Measurements from ENCODE around the gene OSBPL7.
"Not testable (repeated sequence)": the region's sequence is repeated elsewhere in the genome, so short reads cannot be mapped to it uniquely, and the experiment has no call there.

OSBPL7 gene

GRCh38 chr17:47803201-47803600, 18.4 kb downstream of the OSBPL7 start:
- no peak for DNase-seq

GRCh38 chr17:47802341-47803022, 19.1 kb downstream of the OSBPL7 start:
- peak; percentile 64 to 69 for DNase-seq

GRCh38 chr17:47801906-47802305, 19.7 kb downstream of the OSBPL7 start:
- no peak for DNase-seq

- DNase-seq: no peak
Observed at GRCh38 chr17:47801176-47801765, 20.3 kb downstream of the OSBPL7 start.

GRCh38 chr17:47800686-47801085, 20.9 kb downstream of the OSBPL7 start:
- no peak for DNase-seq

- DNase-seq: no peak
Observed at GRCh38 chr17:47797797-47798196, 23.8 kb downstream of the OSBPL7 start.

DNA sequence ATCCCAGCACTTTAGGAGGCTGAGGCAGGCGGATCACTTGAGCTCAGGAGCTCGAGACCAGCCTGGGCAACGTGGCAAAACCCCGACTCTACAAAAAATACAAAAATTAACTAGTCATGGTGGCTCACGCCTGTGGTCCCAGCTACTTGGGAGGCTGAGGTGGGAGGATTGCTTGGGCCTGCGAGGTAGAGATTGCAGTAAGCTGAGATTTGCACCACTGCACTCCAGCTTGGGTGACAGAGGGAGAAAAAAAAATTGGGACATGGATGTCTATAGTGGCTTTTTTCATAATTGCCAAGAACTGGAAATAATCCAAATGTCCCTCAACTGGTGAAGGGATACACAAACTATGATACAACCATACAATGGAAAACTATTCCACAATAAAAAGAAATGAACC, 28.6 kb downstream of the OSBPL7 start:
- no peak for DNase-seq

DNA sequence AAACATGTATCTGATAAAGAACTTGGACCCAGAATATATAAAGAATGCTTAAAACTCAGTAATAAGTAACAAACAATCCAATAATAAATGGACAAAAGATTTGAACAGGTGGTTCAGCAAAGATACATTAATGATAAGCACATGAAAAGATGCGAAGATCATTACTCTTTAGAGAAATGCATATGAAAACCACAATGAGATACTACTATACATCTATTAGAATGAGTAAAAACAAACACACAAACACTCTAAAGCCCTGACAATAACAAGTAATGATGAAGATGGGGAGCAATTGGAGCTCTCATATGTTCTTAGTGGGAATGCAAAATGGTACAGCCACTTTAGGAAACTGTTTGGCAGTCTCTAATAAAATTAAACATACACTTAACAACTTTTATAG, 29.1 kb downstream of the OSBPL7 start:
- no peak for DNase-seq

- no peak for DNase-seq
Observed at GRCh38 chr17:47791025-47791424, 30.6 kb downstream of the OSBPL7 start.

GRCh38 chr17:47789611-47790561, 31.7 kb downstream of the OSBPL7 start:
- peak; percentile 65 to 72 for DNase-seq

GRCh38 chr17:47785538-47786123, 36.0 kb downstream of the OSBPL7 start:
- peak; percentile 17 to 29 for DNase-seq

DNA sequence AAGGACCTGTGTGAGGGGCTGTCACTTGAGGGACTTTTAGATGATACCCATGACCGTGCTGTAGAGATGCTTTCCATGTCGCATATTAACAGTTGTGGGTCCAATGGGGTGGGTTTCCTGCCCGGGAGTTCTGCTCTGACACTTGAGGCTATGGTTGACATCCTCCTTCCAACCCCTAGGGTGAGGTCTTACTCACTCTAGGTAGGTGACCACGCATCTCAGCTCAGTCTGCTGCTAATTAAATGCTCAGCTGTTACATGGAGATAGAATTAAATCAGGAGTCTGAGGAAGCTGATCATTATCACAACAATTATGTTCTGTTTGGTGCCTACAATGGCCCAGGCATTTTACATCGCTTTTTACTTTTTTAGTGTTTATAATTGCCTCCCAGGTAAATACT, 40.2 kb downstream of the OSBPL7 start:
- DNase-seq: no peak

DNA sequence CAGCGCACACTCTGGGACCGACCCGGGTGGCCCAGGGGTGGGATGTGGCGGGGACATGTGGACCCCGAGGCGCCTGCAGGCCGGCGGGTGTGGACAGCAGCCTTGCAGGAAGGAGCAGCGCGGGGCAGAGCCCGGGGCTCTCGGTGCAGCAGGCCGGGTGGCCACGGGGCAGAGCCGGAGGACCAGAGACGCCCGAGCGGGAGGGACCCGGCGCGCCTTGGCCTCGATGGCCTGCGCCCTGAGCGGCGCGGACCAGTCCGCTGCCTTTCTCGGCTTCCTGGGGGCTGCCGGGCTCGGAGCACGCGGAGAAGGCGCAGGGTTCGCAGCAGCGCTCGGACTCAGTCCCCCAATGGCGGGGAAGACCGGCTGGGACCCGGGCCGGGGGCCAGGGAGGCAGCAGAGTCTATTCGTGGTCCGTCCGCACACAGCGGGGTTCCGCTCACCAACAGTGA, 43.4 kb downstream of the OSBPL7 start:
- no peak for DNase-seq

GRCh38 chr17:47776330-47777197, 45.0 kb downstream of the OSBPL7 start:
- peak; percentile 21 to 34 for DNase-seq

GRCh38 chr17:47774987-47775580, 46.5 kb downstream of the OSBPL7 start:
- DNase-seq: no peak

- DNase-seq: no peak
Observed at GRCh38 chr17:47774331-47774730, 47.3 kb downstream of the OSBPL7 start.

DNA sequence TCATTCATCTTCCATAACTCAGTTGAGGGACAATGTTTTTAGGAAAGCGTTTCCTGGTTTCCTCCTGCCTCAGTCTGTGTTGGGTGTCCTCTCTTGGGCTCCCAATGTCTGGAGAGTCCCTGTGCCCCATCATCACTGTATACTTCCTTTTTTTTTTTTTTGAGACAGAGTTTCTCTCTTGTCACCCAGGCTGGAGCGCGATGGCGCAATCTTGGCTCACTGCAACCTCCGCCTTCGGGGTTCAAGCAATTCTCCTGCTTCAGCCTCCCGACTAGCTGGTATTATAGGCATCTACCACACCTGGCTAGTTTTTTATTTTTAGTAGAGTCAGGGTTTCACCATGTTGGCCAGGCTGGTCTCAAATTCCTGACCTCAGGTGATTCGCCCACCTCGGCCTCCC, 47.9 kb downstream of the OSBPL7 start:
- DNase-seq: not testable (repeated sequence)

GRCh38 chr17:47763913-47764582, 57.5 kb downstream of the OSBPL7 start:
- DNase-seq: no peak

DNA sequence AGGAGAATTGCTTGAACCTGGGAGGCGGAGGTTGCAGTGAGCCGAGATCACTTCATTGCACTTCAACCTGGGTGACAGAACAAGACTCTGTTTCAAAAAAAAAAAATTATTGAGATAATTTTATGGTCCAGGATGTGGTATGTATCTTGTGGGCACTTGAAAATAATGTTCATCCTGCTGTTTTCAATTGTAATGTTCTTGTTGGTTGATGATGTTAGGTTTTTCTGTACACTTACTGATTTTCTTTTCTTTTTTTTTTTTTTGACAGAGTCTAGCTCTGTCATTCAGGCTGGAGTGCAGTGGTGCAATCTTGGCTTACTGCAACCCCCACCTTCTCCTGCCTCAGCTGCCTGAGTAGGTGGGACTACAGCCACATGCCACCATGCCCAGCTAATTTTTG, 58.9 kb downstream of the OSBPL7 start:
- DNase-seq: no peak

DNA sequence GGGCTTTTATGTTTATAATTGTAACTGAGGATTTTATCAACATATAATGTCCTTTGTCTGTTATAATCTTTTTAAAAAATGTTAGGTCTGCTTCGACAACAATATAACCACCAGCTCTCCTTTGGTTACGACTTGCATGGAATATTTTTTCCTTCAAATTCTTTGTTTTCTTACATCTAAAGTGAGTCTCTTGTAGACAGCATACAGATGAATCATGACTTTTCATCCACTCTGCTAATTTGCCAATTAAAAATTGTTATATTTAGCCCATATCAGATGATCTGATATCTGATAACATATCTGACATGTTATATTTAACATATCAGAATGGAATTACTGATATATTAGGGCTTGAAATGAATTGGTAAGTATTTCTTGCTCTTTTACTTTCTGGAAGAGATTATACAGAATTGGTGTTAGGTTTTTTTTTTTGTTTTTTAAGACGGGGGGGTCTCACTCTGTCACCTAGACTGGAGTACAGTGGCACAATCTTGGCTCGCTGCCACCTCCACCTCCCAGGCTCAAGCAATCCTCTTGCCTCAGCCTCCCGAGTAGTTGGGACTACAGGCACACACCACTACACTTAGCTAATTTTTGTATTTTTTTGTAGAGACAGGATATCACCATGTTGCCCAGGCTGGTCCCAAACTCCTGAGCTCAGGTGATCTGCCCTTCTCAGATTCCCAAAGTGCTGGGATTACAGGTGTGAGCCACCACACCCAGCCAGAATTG, 61.0 kb downstream of the OSBPL7 start:
- no peak for DNase-seq

All from activated CD4-positive, alpha-beta T cell treated with anti-CD3 and anti-CD28 coated beads, Interleukin-2, amount 50 U/mL, for 48 hours (primary cell).